ENCODE data around the gene TTC3. TPM values are rescaled to one million over a fixed set of nuclear protein-coding genes. Genes with fewer than 3 reads are reported as not detected.

Gene TTC3
- total and polyA plus RNA-seq, 9 of the 15 experiments (the other 6 are each of a cell fraction or from before 2014, with no cell fraction given), result 17.5 to 92.0 (median 59.5) TPM

- TF ChIP-seq HES1 (IDR thresholded peaks at IDR 0.05; ENCODE audit: low read depth) (peak; percentile 30; the same call in 1 of the 2 replicates), EHMT2 (IDR thresholded peaks at IDR 0.05) (peak; percentile 51; the same call in 1 of the 2 replicates), LCOR (CRISPR knock-in tag; IDR thresholded peaks at IDR 0.05) (no peak), SMC3 (conservative IDR thresholded peaks at IDR 0.05; ENCODE audit: insufficient read depth, low read depth, low read length) (peak; percentile 71), SMARCA5 (IDR thresholded peaks at IDR 0.05) (0 out of 2 replicates have a peak, but pooled peaks have one; percentile 32), SMARCA4 (IDR thresholded peaks at IDR 0.05) (peak; percentile 79), ZSCAN29 (IDR thresholded peaks at IDR 0.05) (no peak), CREBBP (IDR thresholded peaks at IDR 0.05; ENCODE audit: low read depth, low read length) (no peak), MAFG (tag; conservative IDR thresholded peaks at IDR 0.05) (peak; percentile 95), THRAP3 (IDR thresholded peaks at IDR 0.05; ENCODE audit: borderline replicate concordance) (0 out of 2 replicates have a peak, but pooled peaks have one; percentile 43), CBX2 (IDR thresholded peaks at IDR 0.05; ENCODE audit: insufficient read depth, low read length, poor library complexity, severe bottlenecking) (no peak), NFRKB (IDR thresholded peaks at IDR 0.05; ENCODE audit: low read depth) (no peak), BHLHE40 (IDR thresholded peaks at IDR 0.05; ENCODE audit: low read length) (peak; percentile 85), IFI16 (CRISPR knock-in tag; IDR thresholded peaks at IDR 0.05) (no peak), ELF2 (CRISPR knock-in tag; IDR thresholded peaks at IDR 0.05) (no peak), ZNF77 (CRISPR knock-in tag; IDR thresholded peaks at IDR 0.05) (no peak), ZNF224 (CRISPR knock-in tag; IDR thresholded peaks at IDR 0.05) (no peak), CHCHD3 (CRISPR knock-in tag; IDR thresholded peaks at IDR 0.05) (no peak), GMEB1 (CRISPR knock-in tag; IDR thresholded peaks at IDR 0.05) (no peak), ZNF23 (CRISPR knock-in tag; IDR thresholded peaks at IDR 0.05) (no peak), SNRNP70 (optimal IDR thresholded peaks at IDR 0.05; ENCODE audit: low read depth, low read length) (no peak)
- TF ChIP-seq, protein P1, sequence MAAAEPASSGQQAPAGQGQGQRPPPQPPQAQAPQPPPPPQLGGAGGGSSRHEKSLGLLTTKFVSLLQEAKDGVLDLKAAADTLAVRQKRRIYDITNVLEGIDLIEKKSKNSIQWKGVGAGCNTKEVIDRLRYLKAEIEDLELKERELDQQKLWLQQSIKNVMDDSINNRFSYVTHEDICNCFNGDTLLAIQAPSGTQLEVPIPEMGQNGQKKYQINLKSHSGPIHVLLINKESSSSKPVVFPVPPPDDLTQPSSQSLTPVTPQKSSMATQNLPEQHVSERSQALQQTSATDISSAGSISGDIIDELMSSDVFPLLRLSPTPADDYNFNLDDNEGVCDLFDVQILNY (CRISPR knock-in tag; IDR thresholded peaks at IDR 0.05), result no peak
- TF ChIP-seq, protein P2, sequence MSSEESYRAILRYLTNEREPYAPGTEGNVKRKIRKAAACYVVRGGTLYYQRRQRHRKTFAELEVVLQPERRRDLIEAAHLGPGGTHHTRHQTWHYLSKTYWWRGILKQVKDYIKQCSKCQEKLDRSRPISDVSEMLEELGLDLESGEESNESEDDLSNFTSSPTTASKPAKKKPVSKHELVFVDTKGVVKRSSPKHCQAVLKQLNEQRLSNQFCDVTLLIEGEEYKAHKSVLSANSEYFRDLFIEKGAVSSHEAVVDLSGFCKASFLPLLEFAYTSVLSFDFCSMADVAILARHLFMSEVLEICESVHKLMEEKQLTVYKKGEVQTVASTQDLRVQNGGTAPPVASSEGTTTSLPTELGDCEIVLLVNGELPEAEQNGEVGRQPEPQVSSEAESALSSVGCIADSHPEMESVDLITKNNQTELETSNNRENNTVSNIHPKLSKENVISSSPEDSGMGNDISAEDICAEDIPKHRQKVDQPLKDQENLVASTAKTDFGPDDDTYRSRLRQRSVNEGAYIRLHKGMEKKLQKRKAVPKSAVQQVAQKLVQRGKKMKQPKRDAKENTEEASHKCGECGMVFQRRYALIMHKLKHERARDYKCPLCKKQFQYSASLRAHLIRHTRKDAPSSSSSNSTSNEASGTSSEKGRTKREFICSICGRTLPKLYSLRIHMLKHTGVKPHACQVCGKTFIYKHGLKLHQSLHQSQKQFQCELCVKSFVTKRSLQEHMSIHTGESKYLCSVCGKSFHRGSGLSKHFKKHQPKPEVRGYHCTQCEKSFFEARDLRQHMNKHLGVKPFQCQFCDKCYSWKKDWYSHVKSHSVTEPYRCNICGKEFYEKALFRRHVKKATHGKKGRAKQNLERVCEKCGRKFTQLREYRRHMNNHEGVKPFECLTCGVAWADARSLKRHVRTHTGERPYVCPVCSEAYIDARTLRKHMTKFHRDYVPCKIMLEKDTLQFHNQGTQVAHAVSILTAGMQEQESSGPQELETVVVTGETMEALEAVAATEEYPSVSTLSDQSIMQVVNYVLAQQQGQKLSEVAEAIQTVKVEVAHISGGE (CRISPR knock-in tag; IDR thresholded peaks at IDR 0.05), result no peak
These were observed 14.1 kb downstream of the TTC3 start (continued) for GRCh38 chr21:37087188-37087587.
